ENCODE data around the gene ZBTB46. TPM values are rescaled to one million over a fixed set of nuclear protein-coding genes. Genes with fewer than 3 reads are reported as not detected.

ZBTB46 gene
- total and polyA plus RNA-seq, 7 donors, result 0.23 to 5.3 (median 3.6) TPM

- 87 to 90% methylated on average over 16 of the region's 16 CpGs for WGBS, 2 donors
- H3K27me3 ChIP-seq, result peaks cover 0 to 2% (median 0%) of the 10 kb centered on the region in 3 donors
- TF ChIP-seq POLR2A (IDR thresholded peaks at IDR 0.05) (no peak), EP300 (IDR thresholded peaks at IDR 0.05) (no peak), CTCF (IDR thresholded peaks at IDR 0.05) (no peak), POLR2AphosphoS5 (IDR thresholded peaks at IDR 0.05) (no peak)
- no peaks in the 10 kb centered on the region for H3K9me3 ChIP-seq
- no peak overlapping the region for H3K4me3 ChIP-seq
- intact Hi-C loops (cut with DNase I), result loop anchor here (5.0 kb wide), 1 partner anchor 75 kb away; the partner anchor contains the start of gene ABHD16B
- H3K36me3 ChIP-seq, result peaks cover 0 to 7% (median 0%) of the 10 kb centered on the region in 4 donors
- DNase-seq, result no peak
- H3K4me1 ChIP-seq, result no peaks in the 10 kb centered on the region
- H3K27ac ChIP-seq, result no peak overlapping the region
These were observed 43.3 kb downstream of the ZBTB46 start for GRCh38 chr20:63787749-63788148.

- Histone ChIP-seq H3K9me3 (no peaks in the 10 kb centered on the region), H3K4me1 (no peaks in the 10 kb centered on the region), H3K27ac (no peak overlapping the region), H3K27me3 (peaks cover 0 to 2% (median 0%) of the 10 kb centered on the region in 3 donors), H3K4me3 (no peak overlapping the region), H3K36me3 (peaks cover 0 to 7% (median 0%) of the 10 kb centered on the region in 4 donors)
- intact Hi-C loops (cut with DNase I), result loop anchor here (5.0 kb wide), 1 partner anchor 75 kb away; the partner anchor contains the start of gene ABHD16B
- TF ChIP-seq POLR2AphosphoS5 (IDR thresholded peaks at IDR 0.05) (no peak), EP300 (IDR thresholded peaks at IDR 0.05) (no peak), POLR2A (IDR thresholded peaks at IDR 0.05) (no peak), CTCF (IDR thresholded peaks at IDR 0.05) (no peak)
- no peak for DNase-seq
- 81% methylated on average over 11 of the region's 11 CpGs for WGBS, 2 donors
These were observed 43.8 kb downstream of the ZBTB46 start for GRCh38 chr20:63787302-63787701.

- no peak for TF ChIP-seq CTCF (IDR thresholded peaks at IDR 0.05)
- no peak for TF ChIP-seq POLR2AphosphoS5 (IDR thresholded peaks at IDR 0.05)
- TF ChIP-seq EP300 (IDR thresholded peaks at IDR 0.05), result no peak
- TF ChIP-seq POLR2A (IDR thresholded peaks at IDR 0.05), result no peak
- Histone ChIP-seq H3K4me3 (no peak overlapping the region), H3K27me3 (no peaks in the 10 kb centered on the region), H3K27ac (no peak overlapping the region), H3K4me1 (no peaks in the 10 kb centered on the region), H3K36me3 (peaks cover 0 to 7% (median 0%) of the 10 kb centered on the region in 4 donors), H3K9me3 (no peaks in the 10 kb centered on the region)
- WGBS, 2 donors, result 74 to 78% methylated on average over 14 of the region's 14 CpGs
- DNase-seq, result no peak
- intact Hi-C loops (cut with DNase I), result loop anchor here (5.0 kb wide), 1 partner anchor 77 kb away; the partner anchor contains the start of gene ABHD16B
These were observed 45.4 kb downstream of the ZBTB46 start for GRCh38 chr20:63785691-63786131.

GRCh38 chr20:63783970-63784369 is 47.1 kb downstream of the ZBTB46 start:
- no peak overlapping the region for H3K27ac ChIP-seq
- H3K36me3 ChIP-seq, result peaks cover 0 to under 1% (median 0%) of the 10 kb centered on the region in 4 donors
- H3K27me3 ChIP-seq, result no peaks in the 10 kb centered on the region
- TF ChIP-seq POLR2AphosphoS5 (IDR thresholded peaks at IDR 0.05) (no peak), POLR2A (IDR thresholded peaks at IDR 0.05) (no peak), CTCF (IDR thresholded peaks at IDR 0.05) (no peak), EP300 (IDR thresholded peaks at IDR 0.05) (no peak)
- no peaks in the 10 kb centered on the region for H3K9me3 ChIP-seq
- 88 to 89% methylated on average over 16 of the region's 16 CpGs for WGBS, 2 donors
- DNase-seq, result no peak
- H3K4me3 ChIP-seq, result no peak overlapping the region
- no peaks in the 10 kb centered on the region for H3K4me1 ChIP-seq
- intact Hi-C loops (cut with DNase I), result no loop called here

GRCh38 chr20:63782521-63782971 is 48.5 kb downstream of the ZBTB46 start:
- Histone ChIP-seq H3K36me3 (no peaks in the 10 kb centered on the region), H3K4me3 (no peak overlapping the region), H3K27me3 (no peaks in the 10 kb centered on the region), H3K4me1 (no peaks in the 10 kb centered on the region), H3K27ac (no peak overlapping the region), H3K9me3 (no peaks in the 10 kb centered on the region)
- intact Hi-C loops (cut with DNase I), result no loop called here
- TF ChIP-seq CTCF (IDR thresholded peaks at IDR 0.05), result no peak
- no peak for TF ChIP-seq POLR2A (IDR thresholded peaks at IDR 0.05)
- TF ChIP-seq POLR2AphosphoS5 (IDR thresholded peaks at IDR 0.05), result no peak
- no peak for TF ChIP-seq EP300 (IDR thresholded peaks at IDR 0.05)
- 54 to 71% methylated on average over 12 of the region's 12 CpGs for WGBS, 2 donors
- DNase-seq, result no peak

All from sigmoid colon (tissue), 7 donors.